ENCODE data around the gene HSP90AB1.

GRCh38 chr6:44265007-44265721 lies 18.3 kb downstream of the HSP90AB1 start, which contains the start of gene NFKBIE:
- TF ChIP-seq CTCF (IDR thresholded peaks at IDR 0.05; ENCODE audit: insufficient read depth, low read depth, low read length) (no peak), EZH2 (IDR thresholded peaks at IDR 0.05; ENCODE audit: insufficient read depth, low read length) (no peak)

Measured in astrocyte (in vitro differentiated cells and primary cell).